IMR-90 (cell line): ENCODE results near the gene OXA1L. TPM values are rescaled to one million over a fixed set of nuclear protein-coding genes. Genes with fewer than 3 reads are reported as not detected.
"Not testable (repeated sequence)": the region's sequence is repeated elsewhere in the genome, so short reads cannot be mapped to it uniquely, and the experiment has no call there.

ENCODE experiments used
- ATAC-seq: fragments of 200-7000 bp; cut with Tn5 transposase; 2 replicates; pipeline ENCODE4 v1.9.1; 2020; ENCODE audit warnings: low read depth, mild to moderate bottlenecking, moderate library complexity
- BruUV-seq: library from RNA; stranded (reverse); fragments of 400-500 nt; replicated peaks from 2 replicates; lab custom pipeline; 2021; lab: Mats Ljungman, UMichigan
- CTCF ChIA-PET: fragments of 300-600 bp; formaldehyde crosslinking; extraction: SDS; loops from one replicate; lab custom pipeline; 2021; ENCODE audit warnings: antibody characterized with exemption; lab: Yijun Ruan, JAX
- POLR2A ChIA-PET: fragments of 300-600 bp; sonication (Branson Sonifier 250); formaldehyde crosslinking; loops from one replicate; lab custom pipeline; 2022; ENCODE audit warnings: antibody characterized with exemption; ENCODE audit not compliant: unreplicated experiment; lab: Charles Lee
- DNase-seq: peaks from one replicate; pipeline ENCODE4 v3.0.0; 2013
- H2AFZ ChIP-seq: replicated peaks from 2 replicates; pipeline ENCODE3; 2013; ENCODE audit warnings: low read length, mild to moderate bottlenecking; ENCODE audit not compliant: poor library complexity
- H2AK5ac ChIP-seq: 2 replicates; pipeline ENCODE4 v1.6.1; 2013; ENCODE audit warnings: low read depth, low read length, inconsistent platforms
- H2AK9ac ChIP-seq: replicated peaks from 2 replicates; pipeline ENCODE3; 2013; ENCODE audit warnings: mild to moderate bottlenecking, low read depth, low read length, moderate library complexity; ENCODE audit not compliant: poor library complexity
- H2BK120ac ChIP-seq: 2 replicates; pipeline ENCODE4 v1.6.1; 2013; ENCODE audit warnings: low read depth, low read length, inconsistent platforms
- H2BK15ac ChIP-seq: 3 replicates; pipeline ENCODE4 v1.6.1; 2013; ENCODE audit warnings: low read depth, low read length, inconsistent platforms
- H2BK20ac ChIP-seq: 2 replicates; pipeline ENCODE4 v1.6.1; 2013; ENCODE audit warnings: low read depth, mild to moderate bottlenecking, inconsistent platforms, low read length, moderate library complexity
- H2BK5ac ChIP-seq: 2 replicates; pipeline ENCODE4 v1.6.1; 2013; ENCODE audit warnings: mild to moderate bottlenecking, low read depth, low read length, inconsistent platforms; ENCODE audit not compliant: poor library complexity, severe bottlenecking
- H3K14ac ChIP-seq: replicated peaks from 2 replicates; pipeline ENCODE4 v1.6.1; 2013; ENCODE audit warnings: low read depth, low read length, inconsistent platforms
- H3K18ac ChIP-seq: 2 replicates; pipeline ENCODE4 v1.6.1; 2013; ENCODE audit warnings: low read depth, low read length, control low read depth
- H3K23ac ChIP-seq: 2 replicates; pipeline ENCODE4 v1.6.1; 2013; ENCODE audit warnings: low read depth, low read length, inconsistent platforms
- H3K27ac ChIP-seq: 2 replicates; pipeline ENCODE4 v1.5.1; 2013; ENCODE audit warnings: mild to moderate bottlenecking, control low read depth, low read length; ENCODE audit not compliant: insufficient read depth
- H3K27me3 ChIP-seq: 2 replicates; pipeline ENCODE4 v1.6.1; 2013; ENCODE audit warnings: low read length; ENCODE audit not compliant: control insufficient read depth, insufficient read depth
- H3K36me3 ChIP-seq: 2 replicates; pipeline ENCODE4 v1.6.1; 2013; ENCODE audit warnings: low read length, mixed read lengths; ENCODE audit not compliant: control insufficient read depth, insufficient read depth
- H3K4ac ChIP-seq: 2 replicates; pipeline ENCODE4 v1.6.1; 2013; ENCODE audit warnings: low read depth, low read length, inconsistent platforms
- H3K4me1 ChIP-seq: 2 replicates; pipeline ENCODE4 v1.6.1; 2013; ENCODE audit warnings: low read length, mixed read lengths; ENCODE audit not compliant: control insufficient read depth, insufficient read depth
- H3K4me2 ChIP-seq: 2 replicates; pipeline ENCODE4 v1.6.1; 2013; ENCODE audit warnings: low read depth, mild to moderate bottlenecking, control low read depth, low read length, moderate library complexity
- H3K4me3 ChIP-seq: 2 replicates; pipeline ENCODE4 v1.5.1; 2013; ENCODE audit warnings: low read depth, mild to moderate bottlenecking, control low read depth, low read length, moderate library complexity; ENCODE audit not compliant: insufficient read depth
- H3K56ac ChIP-seq: 2 replicates; pipeline ENCODE4 v1.6.1; 2013; ENCODE audit warnings: low read length, inconsistent platforms; ENCODE audit not compliant: insufficient read depth; ENCODE audit errors: extremely low read depth
- H3K79me1 ChIP-seq, 2 experiments: 2 replicates each; pipeline ENCODE4 v1.6.1; 2013; ENCODE audit warnings: low read length in 2 of 2, inconsistent platforms in 1 of 2, low read depth in 1 of 2
- H3K9ac ChIP-seq: 2 replicates; pipeline ENCODE4 v1.6.1; 2013; ENCODE audit warnings: low read depth, low read length, control low read depth
- H3K9me1 ChIP-seq: 2 replicates; pipeline ENCODE4 v1.6.1; 2013; ENCODE audit warnings: low read length, inconsistent platforms; ENCODE audit not compliant: insufficient read depth
- H3K9me3 ChIP-seq: 2 replicates; pipeline ENCODE4 v1.6.1; 2013; ENCODE audit warnings: low read length; ENCODE audit not compliant: control insufficient read depth, insufficient read depth
- H4K20me1 ChIP-seq: 2 replicates; pipeline ENCODE4 v1.6.1; 2013; ENCODE audit warnings: low read length, inconsistent platforms; ENCODE audit not compliant: insufficient read depth
- H4K5ac ChIP-seq: 2 replicates; pipeline ENCODE4 v1.6.1; 2013; ENCODE audit warnings: mild to moderate bottlenecking, low read depth, low read length, control low read depth
- H4K8ac ChIP-seq, 2 experiments: 2 replicates each; pipeline ENCODE4 v1.6.1; 2013; ENCODE audit warnings: low read depth in 2 of 2, low read length in 2 of 2, control low read depth in 1 of 2, inconsistent platforms in 1 of 2
- H4K91ac ChIP-seq: 2 replicates; pipeline ENCODE4 v1.6.1; 2013; ENCODE audit warnings: low read depth, low read length, inconsistent platforms; ENCODE audit not compliant: insufficient read depth
- WGBS, 2 experiments: methylation state at CpG; one replicate each; pipeline versions ENCODE4 v1.1.5 to v1.1.7; 2013; ENCODE audit warnings: missing lambda C conversion rate in 2 of 2; ENCODE audit not compliant: insufficient read length in 1 of 2; ENCODE audit errors: extremely low coverage in 2 of 2; 5-methylcytosine and 5-hydroxymethylcytosine counted together
- dilution Hi-C: fragments of 300-500 bp; cut with HindIII; formaldehyde crosslinking; loops from one replicate; pipeline ENCODE4 v1.14.3; 2018; ENCODE audit warnings: low sequenced_read_pairs; ENCODE audit not compliant: unreplicated experiment
- in situ Hi-C: fragments of 300-500 bp; cut with MboI; formaldehyde crosslinking; loops from 3 replicates; pipeline ENCODE4 v1.14.3; 2019; ENCODE audit warnings: low sequenced_read_pairs, inconsistent platforms, mixed read lengths
- intact Hi-C: fragments of 100-400 bp; cut with micrococcal nuclease; formaldehyde crosslinking; loops from 2 replicates; pipeline ENCODE4 v1.10.0; 2022
- polyA plus RNA-seq, 3 experiments: library from polyadenylated mRNA; depleted of rRNA; stranded (reverse); fragments of >200 nt; gene quantifications; 2 replicates each; pipeline ENCODE4 v1.2.3, GENCODE V29; 2012; ENCODE audit warnings: low replicate concordance in 1 of 3
- total RNA-seq: library from RNA; depleted of rRNA; stranded (reverse); fragments of >200 nt; gene quantifications from 2 replicates; pipeline ENCODE4 v1.2.3, GENCODE V29; 2012

OXA1L gene
- total and polyA plus RNA-seq, 2 of the 4 experiments (the other 2 are of a cell fraction), result 47.3 to 113 TPM

GRCh38 chr14:22757972-22758650 lies 8.4 kb upstream of the OXA1L start:
- H4K8ac ChIP-seq, DNase-seq, H3K9me1 ChIP-seq, H3K23ac ChIP-seq, BruUV-seq, in situ Hi-C loops, H3K9me3 ChIP-seq, H2BK20ac ChIP-seq, H3K36me3 ChIP-seq, H3K4me1 ChIP-seq, H3K56ac ChIP-seq, H3K4ac ChIP-seq, H2BK5ac ChIP-seq, H2AFZ ChIP-seq, dilution Hi-C loops, ATAC-seq, H3K18ac ChIP-seq, POLR2A ChIA-PET, H2BK120ac ChIP-seq, H3K79me1 ChIP-seq, H3K4me3 ChIP-seq, CTCF ChIA-PET, H3K9ac ChIP-seq, H3K27me3 ChIP-seq, H3K14ac ChIP-seq, H2AK9ac ChIP-seq, H3K27ac ChIP-seq, H4K5ac ChIP-seq, H3K4me2 ChIP-seq, H2BK15ac ChIP-seq, H4K20me1 ChIP-seq, H4K91ac ChIP-seq, H2AK5ac ChIP-seq, intact Hi-C loops: not testable (repeated sequence)
- no CpG with 5 or more reads among the region's 10 CpGs for WGBS, 2 experiments
